ENCODE measurements around the gene TCL1B. TPM values are rescaled to one million over a fixed set of nuclear protein-coding genes. Genes with fewer than 3 reads are reported as not detected.
"Not testable (repeated sequence)": the region's sequence is repeated elsewhere in the genome, so short reads cannot be mapped to it uniquely, and the experiment has no call there.

The TCL1B gene
- total RNA-seq, 1 donor from 2014 or later: not detected

DNA sequence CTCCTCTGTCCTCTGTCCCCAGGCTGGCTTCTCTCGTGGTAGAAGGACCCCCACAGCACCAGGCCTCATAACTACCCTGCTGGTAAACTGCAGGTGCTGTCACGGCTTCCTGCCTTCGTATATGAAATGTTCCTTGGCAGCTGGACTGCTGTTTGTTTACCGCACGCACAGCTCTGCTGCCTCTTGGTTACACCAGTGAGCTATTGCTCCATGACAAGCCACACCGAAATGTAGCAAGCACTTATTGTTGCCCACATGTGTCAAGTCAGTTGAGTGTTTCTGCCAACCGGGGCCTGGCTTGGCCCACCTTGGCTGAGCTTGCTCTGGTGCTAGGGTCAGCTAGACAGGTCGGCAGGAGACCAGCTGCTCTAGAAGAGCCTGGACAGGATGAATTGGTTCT lies 21.7 kb upstream of the TCL1B start:
- DNase-seq (ENCODE audit: low spot score): no peak
- intact Hi-C loops (cut with DNase I): no loop called here
- no peak for ATAC-seq

DNA sequence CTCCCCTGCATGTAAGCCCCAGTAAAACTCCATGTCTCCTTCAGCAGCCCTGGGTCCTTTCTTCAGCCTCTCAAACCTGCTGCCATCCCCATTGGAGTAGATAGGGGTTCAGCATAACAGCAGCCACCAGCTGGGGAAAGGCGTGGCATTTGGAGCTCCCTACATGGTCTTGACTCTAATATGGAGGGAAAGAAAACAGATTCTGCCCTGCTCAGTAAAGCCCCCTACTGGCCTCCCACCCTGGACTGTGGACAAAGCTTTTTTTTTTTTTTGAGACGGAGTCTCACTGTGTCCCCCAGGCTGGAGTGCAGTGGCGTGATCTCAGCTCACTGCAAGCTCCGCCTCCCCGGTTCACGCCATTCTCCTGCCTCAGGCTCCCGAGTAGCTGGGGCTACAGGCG lies 20.7 kb upstream of the TCL1B start:
- ATAC-seq; intact Hi-C loops (cut with DNase I); DNase-seq (ENCODE audit: low spot score): not testable (repeated sequence)

DNA sequence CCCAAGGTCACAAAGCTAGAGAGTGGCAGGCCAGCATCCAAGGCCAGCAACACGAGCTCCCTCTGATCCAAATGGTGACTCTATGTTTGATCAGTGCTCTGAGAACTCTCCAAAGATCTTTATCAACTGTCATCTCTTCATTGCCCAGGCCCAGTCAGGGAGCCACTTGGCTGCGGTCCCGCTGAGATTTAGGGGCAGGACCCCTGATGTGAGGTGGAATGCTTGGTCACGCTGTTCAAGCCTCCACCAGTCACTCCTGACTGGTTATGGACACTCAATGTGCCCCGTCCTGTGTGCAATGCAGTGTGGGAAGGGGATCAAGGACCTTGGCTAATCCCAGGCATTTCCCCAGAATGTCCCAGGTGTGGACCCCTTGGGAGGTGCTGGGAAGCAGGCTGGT lies 19.8 kb upstream of the TCL1B start:
- no peak for DNase-seq (ENCODE audit: low spot score)
- intact Hi-C loops (cut with DNase I): no loop called here
- ATAC-seq: no peak

DNA sequence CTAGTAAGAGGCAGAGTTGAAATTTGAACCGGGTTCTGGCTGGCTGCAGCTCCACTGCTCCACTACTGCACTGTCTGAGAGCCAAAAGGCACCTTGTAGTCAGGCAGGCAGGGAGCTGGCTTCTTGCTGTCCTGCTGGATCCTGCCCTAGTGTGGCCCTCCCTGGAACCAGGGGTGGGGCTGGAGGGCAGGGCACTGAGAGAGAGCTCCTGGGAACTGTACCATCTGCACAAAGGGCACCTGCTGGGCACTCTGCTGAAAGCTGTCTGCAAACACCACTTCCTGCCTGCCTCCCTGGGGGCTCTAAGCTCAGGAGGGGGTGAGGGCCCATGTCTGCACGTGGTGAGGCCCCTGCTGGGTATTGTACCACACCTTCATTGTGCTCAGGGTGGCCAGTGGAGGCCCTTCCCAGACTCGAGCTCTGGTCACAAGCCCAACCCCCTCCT lies 19.0 kb upstream of the TCL1B start:
- intact Hi-C loops (cut with DNase I): no loop called here
- DNase-seq (ENCODE audit: low spot score): no peak
- ATAC-seq: no peak

DNA sequence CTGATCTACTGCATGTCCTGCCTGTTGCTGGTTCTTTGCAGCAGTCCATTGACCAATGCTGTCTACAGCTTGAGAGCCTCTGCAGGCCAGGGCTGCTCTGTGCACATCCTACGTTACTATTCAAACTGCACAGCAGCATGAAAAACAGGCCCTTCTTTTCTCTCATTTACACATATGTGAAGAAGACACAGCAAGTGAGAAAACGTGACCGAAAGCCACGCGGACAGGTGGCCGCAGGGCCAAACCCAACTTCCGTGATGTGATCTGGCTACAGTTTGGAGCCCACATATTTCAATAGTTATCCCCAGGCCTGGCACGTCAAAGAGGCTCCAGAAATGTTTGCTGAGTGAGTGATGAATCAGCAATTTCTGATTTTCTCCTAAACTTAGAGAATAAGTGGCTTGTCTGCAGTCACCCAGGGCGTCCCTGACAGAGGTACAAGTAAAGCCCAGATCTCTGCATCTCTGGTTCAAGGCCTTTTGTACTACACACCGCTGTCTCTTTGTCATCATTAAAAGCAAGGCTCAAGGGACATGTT lies 17.9 kb upstream of the TCL1B start:
- intact Hi-C loops (cut with DNase I): no loop called here
- ATAC-seq: no peak
- DNase-seq (ENCODE audit: low spot score): no peak

DNA sequence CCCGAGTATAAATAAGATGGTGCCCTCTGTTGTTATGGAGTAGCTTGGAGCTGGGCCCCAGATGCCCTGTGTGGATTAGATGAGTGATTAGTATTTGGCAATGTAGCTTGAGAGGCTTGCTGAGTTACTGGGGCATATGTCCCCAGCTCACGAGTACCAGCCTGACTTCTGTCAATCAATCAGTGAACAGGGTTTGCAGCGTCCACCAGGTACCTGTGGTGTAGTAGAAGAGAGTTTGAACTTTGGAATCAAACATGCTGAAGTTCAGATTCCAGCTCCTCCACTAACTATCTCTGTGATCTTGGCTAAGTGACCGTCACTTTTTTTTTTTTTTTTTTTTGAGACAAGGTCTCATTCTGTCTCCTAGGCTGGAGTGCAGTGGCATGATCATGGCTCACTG lies 11.6 kb upstream of the TCL1B start:
- DNase-seq (ENCODE audit: low spot score) (no peak), ATAC-seq (no peak)
- intact Hi-C loops (cut with DNase I): no loop called here

DNA sequence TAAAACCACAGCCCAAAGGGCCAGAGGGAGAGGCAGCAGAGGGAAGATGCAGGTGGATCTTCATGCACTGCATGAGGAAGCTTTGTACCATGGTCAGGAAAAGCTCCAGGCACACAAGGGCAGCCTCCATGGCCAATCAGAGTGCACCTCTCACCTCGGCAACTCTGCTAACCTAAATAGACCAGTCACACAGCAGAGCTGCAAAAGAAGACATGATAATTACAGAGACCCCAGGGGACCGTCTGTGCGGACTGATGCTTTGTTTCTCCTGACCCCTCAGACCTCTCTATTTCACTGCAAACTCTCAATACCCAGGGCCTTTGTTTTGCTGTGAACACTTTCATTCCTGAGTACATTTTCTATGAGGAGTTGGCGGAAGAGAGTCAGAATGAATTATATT lies 10.7 kb upstream of the TCL1B start:
- intact Hi-C loops (cut with DNase I): no loop called here
- DNase-seq (ENCODE audit: low spot score): no peak
- no peak for ATAC-seq

DNA sequence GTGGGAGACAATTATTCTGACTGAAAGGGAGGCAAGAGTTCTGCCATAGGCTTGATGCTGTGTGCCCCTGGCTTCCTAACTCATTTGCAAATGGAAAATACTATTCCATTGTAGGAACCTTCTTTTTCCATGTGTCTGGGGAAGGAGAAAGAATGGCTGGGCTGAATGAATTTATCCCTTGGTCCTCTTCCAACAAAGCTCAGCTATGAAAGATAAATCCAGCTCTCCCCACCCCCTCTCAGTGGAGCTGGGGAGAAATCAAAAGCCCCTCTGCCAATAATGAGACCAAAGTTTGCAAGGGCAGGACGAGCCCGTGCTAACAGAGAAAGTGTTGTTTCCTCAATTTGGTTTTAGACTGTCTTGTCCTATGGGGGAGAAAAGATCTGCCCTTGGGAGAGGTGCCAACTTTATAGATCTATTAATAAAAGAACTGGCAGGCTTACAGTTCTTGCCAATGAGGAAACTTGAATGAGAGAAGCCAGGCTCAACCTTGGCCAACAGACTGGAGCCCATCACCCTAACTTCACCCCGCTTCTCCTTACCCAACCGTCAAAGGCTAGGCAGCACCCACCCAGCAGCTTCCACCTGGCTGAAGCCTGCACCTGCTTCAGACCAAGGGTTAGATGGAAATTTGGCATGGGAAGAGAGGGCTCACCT lies 8.9 kb upstream of the TCL1B start:
- intact Hi-C loops (cut with DNase I): no loop called here
- ATAC-seq: no peak
- no peak for DNase-seq (ENCODE audit: low spot score)

DNA sequence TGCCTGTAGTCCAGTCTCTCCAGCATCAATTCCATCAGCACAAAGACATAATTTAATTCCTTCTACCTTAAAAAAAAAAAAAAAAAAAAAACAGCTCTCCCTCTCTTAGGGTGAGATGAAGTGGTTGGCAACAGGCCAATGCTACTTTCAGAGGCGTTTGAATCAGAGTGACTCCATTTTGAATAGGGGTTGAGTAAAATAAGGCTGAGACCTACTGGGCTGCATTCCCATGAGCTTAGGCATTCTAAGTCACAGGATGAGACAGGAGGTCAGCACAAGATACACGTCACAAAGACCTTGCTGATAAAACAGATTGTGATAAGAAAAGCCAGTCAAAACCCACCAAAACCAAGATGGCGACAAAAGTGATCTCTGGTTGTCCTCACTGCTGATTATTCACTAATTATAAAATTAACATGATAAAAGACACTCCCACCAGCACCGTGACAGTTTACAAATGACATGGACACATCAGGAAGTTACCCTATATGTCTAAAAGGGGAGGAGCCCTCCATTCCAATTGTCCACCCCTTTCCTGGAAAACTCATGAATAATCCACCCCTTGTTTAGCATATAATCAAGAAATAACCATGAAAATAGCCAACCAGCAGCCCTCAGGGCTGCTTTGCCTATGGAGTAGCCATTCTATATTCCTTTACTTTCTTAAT lies 6.9 kb upstream of the TCL1B start:
- ATAC-seq: no peak
- no peak for DNase-seq (ENCODE audit: low spot score)
- intact Hi-C loops (cut with DNase I): no loop called here

DNA sequence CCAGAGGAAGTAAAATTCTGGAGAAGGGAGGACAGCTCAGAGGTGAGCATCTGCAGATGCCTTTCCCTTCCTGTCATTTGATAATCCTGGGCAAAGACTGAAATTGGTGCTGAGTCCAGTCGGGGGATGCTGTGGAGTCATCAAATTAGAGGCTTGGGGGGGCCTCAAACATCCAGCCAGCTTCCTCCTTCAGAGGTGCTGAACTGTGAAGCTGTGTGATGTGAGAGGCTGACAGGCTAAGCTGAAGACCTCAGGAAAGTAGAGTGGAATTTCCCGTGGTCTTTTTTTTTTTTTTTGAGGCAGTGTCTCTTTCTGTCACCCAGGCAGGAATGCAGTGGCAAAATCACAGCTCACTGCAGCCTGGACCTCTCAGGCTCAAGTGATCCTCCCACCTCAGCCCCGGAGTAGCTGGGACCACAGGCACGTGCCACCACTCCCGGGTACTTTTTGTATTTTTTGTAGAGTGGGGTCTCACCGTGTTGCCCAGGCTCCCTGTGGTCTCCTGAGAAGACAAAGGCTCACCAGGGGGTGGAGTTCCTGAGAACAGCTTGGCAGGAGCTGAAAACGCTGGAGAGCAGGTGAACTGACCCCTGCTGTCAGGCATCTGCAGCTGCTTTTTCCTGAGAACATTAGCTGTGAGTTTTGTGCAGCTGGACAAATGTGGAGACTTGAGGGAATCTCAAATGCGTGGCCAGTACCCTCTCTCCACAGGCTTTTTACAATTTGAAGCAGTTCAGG lies 6.1 kb upstream of the TCL1B start:
- ATAC-seq (no peak), DNase-seq (ENCODE audit: low spot score) (no peak)
- intact Hi-C loops (cut with DNase I): no loop called here

DNA sequence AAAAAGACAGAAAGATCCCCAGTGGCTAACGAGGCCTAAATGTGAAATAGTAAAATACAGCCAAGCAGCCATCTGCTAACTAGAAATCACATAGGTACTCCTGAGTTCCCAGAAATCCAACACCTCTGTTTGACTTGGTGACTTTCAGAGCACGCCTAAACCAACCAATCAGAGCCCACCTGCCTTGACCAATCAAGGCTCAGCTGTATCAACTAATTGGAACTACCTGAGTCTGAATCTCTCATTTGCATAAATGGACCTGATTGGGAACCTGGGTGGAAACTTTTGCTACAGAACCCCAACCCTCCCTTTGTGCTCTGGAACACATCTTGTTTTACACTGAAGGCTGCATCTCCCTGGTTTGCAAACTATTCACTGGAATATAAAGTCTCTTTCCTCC lies 5.1 kb upstream of the TCL1B start:
- ATAC-seq: no peak
- intact Hi-C loops (cut with DNase I): no loop called here
- DNase-seq (ENCODE audit: low spot score): no peak

DNA sequence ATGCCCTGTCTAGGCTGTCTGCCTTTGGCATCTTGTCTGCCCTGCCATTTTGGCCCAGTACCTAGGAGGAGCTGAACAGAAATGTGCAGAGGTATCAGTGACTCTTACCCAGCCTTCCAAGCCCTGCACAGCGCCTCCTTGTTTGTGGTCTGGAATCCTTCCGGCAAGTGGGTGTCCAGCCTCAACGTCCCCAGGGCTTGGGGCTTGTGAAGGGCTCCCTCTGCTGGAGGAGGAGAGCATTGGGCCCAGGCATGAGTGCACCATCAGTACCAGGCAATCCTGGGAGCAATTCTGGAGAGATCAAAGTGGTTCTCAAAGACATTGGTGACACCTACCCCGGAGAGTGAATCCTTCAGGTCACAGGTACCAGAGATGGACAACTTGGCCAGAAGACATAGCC lies 2.4 kb upstream of the TCL1B start:
- DNase-seq (ENCODE audit: low spot score) (no peak), ATAC-seq (no peak)
- intact Hi-C loops (cut with DNase I): no loop called here

DNA sequence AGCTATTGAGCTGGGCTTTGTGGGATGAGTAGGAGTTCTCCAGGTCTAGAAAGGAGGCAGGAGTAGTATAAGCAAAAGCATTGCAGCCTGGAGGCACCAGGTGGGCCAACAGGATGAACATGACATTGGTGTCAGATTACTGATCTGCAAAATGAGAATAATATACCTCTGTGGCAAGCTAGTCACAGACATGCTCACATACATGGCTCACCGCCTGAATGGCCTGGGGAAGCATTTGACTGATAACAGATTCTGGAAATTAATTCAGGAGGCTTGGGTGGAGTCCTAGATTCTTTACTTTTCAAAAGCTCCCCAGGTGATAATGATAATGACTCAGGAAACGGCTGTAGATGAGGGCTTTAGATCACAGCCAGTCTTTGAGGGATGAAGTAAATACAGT lies 709 bp downstream of the TCL1B start:
- intact Hi-C loops (cut with DNase I): no loop called here
- DNase-seq (ENCODE audit: low spot score) (no peak), ATAC-seq (no peak)

DNA sequence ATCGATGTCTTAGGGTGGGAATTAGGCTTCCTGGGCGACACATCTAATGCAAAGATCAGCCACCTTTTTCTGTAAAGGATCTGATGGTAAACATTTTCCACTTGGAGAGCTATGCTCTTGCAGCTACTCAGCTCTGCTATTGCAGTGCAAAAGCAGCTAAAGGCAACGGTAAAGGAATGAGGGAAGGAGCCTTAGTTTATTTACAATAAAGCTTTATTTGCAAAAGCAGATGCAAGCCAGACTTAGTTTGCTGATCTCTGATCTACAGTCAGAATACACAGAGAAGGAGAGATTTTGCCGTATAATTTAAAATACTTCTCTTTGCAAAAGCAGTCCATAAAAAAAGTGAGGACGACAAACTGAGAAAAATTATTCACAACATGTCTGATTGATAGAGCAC lies 3.2 kb downstream of the TCL1B start:
- DNase-seq (ENCODE audit: low spot score) (no peak), ATAC-seq (no peak)
- intact Hi-C loops (cut with DNase I): no loop called here

DNA sequence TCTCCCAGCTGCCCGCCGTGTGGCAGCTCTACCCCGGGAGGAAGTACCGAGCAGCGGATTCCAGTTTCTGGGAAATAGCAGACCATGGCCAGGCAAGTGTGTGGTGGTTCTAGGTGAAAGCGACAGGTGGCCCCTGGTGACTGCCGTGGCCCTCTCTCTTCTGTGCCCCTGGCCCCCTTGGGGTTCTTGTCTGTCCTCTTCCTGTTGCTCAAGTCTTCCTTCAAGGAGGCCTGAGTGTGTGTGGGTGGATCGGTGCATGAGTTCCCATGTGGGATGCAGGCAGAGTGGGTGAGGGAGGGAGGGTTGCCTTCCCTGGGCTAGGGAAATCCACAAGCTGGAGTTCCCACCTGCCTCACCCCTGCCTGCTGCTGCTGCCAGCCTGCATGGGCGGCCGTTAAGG lies 4.6 kb downstream of the TCL1B start:
- intact Hi-C loops (cut with DNase I): no loop called here
- DNase-seq (ENCODE audit: low spot score): no peak
- no peak for ATAC-seq

DNA sequence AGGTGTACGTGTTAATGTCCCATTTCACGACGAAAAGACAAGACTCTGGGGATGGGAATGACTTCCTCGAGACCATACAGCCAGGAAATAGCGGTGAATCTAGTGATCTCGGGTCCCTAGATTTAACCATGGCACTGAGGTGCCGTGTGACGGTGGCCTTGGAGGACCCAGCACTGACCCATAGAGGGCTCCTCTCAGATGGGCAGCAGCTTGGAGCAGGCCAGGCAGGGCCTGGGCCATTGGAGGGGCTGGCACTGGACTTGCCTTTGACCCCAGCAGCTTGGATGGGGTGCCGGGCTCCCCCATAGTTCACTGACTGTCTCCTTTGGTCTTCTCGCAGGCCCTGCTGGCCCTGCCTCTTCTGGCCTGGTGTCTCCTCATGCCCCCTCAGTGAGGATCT lies 5.4 kb downstream of the TCL1B start:
- ATAC-seq: no peak
- intact Hi-C loops (cut with DNase I): no loop called here
- no peak for DNase-seq (ENCODE audit: low spot score)

DNA sequence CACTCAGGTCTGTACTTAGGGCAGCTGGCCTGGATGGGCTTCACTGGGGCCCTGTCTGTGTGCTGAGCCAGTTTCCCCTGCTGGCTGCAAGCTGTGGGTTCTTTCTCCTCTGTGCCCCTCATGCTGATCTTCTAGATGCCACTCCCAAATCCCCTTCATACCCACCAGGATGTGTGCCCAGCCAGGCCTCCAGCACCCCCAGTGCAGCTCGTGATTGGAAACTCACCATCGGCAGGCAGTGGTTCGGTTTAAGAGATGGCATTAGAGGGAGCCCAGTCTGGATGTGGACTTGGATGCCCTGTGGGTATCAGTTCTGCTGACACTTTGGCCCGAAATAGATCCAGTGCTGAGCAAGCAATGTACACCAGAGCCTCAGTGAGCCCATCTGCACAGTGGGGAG lies 5.9 kb downstream of the TCL1B start:
- no peak for DNase-seq (ENCODE audit: low spot score)
- intact Hi-C loops (cut with DNase I): no loop called here
- ATAC-seq: no peak

DNA sequence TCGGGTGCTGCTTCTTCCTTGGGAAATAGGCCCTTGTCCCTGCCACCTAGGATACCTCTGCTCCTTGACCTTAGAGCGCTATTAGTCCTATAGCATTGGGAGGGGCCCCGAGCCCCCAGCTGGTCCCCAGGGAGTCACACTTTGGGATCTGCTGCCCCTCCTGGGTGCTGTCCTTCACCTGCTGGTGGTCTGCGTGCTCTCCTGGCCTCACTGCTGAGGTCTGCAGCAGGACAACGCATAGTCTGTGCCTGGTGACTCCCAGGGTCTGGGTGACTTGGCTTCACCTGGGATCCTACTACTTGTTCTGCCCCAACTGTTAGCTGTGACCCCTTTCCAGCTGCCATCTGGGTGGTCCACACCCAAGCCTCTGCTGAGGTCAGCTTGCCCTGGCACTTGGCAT lies 8.8 kb downstream of the TCL1B start:
- intact Hi-C loops (cut with DNase I): no loop called here

DNA sequence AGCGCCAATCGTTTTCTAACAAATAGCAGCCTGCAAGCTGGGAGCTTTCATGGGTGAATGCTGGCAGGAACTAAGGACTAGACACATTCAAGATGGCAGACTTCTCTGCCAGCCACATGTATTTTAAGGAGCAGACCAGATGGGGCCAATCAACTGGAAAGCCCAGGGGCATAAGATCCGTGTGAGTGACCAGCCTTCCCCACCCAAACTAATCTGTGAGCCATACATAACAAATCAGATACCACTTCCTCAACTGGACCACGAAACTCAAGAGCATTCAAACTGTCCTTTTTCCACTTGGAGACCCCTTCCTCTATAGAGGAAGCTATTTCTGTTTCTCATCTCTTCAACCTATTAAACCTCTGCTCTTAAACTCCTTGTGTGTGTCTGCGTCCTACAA lies 9.7 kb downstream of the TCL1B start:
- intact Hi-C loops (cut with DNase I): no loop called here
- no peak for ATAC-seq
- DNase-seq (ENCODE audit: low spot score): no peak

More for the DNA sequence above, 8.8 kb downstream of the TCL1B start:
- DNase-seq (ENCODE audit: low spot score) (no peak), ATAC-seq (no peak)

DNA sequence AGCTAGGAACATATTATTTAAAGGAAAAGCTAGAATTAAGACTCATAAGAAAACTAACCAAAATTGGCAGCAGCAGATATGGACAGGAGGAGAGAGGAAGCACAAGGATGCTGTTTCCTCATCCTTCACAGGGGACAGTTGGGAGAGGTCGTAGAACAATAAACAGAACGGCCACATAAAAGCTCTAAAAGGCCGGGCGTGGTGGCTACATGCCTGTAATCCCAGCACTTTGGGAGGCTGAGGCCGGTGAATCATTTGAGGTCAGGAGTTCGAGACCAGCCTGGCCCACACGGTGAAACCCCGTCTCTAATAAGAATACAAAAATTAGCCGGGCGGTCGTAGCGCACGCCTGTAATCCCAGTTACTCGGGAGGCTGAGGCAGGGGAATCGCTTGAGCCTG lies 10.5 kb downstream of the TCL1B start:
- ATAC-seq (no peak), DNase-seq (ENCODE audit: low spot score) (no peak)
- intact Hi-C loops (cut with DNase I): no loop called here
